Tibial artery (tissue), 4 donors: ENCODE measurements around the gene NUP62.

Source experiments
- DNase-seq, 2 donors: peaks; one replicate each; pipeline ENCODE4 v3.0.0-alpha.2; 2019
- H3K27ac ChIP-seq, 2 donors: fragments of 200-600 bp; sonication (generic) in 1 of 2; 1 replicate in 1 of 2; 2 replicates in 1 of 2; pipeline ENCODE4 v1.5.1; 2018 to 2019; ENCODE audit warnings: mild to moderate bottlenecking in 1 of 2
- H3K27me3 ChIP-seq, 2 donors: fragments of 200-600 bp; sonication (generic) in 1 of 2; one replicate each; pipeline versions ENCODE4 v1.5.1 to v1.6.0; 2016 to 2019
- H3K36me3 ChIP-seq, 3 donors: fragments of 200-600 bp; sonication (generic) in 2 of 3; one replicate each; pipeline ENCODE4 v1.5.1; 2016 to 2019; ENCODE audit warnings: mild to moderate bottlenecking in 2 of 3
- H3K4me1 ChIP-seq, 4 donors: fragments of 200-600 bp; sonication (generic) in 2 of 4; 1 replicate in 3 of 4; 2 replicates in 1 of 4; pipeline ENCODE4 v1.5.1; 2016 to 2019
- H3K4me3 ChIP-seq, 2 donors: fragments of 200-600 bp; sonication (generic) in 1 of 2; 1 replicate in 1 of 2; 2 replicates in 1 of 2; pipeline ENCODE4 v1.5.1; 2018 to 2019; ENCODE audit warnings: mild to moderate bottlenecking in 2 of 2
- H3K9me3 ChIP-seq, 3 donors: fragments of 200-600 bp; sonication (generic) in 1 of 3; one replicate each; pipeline ENCODE4 v1.5.1; 2016 to 2019
- CTCF ChIP-seq, 2 experiments: fragments of 200-600 bp in 1 of 2; fragments of 450-650 bp in 1 of 2; IDR thresholded peaks; one replicate each; pipeline ENCODE4 v1.5.1; 2017 to 2019; ENCODE audit warnings: antibody characterized with exemption in 2 of 2, mild to moderate bottlenecking in 1 of 2, moderate library complexity in 1 of 2
- intact Hi-C: fragments of 100-400 bp; cut with DNase I; formaldehyde crosslinking; loops from one replicate; pipeline ENCODE4 v1.15.0; 2023; ENCODE audit warnings: low total_unique reads

NUP62 gene

GRCh38 chr19:49952906-49953305, 23.6 kb upstream of the NUP62 start:
- Histone ChIP-seq H3K27me3 (peaks cover 0 to 29% of the 10 kb centered on the region in 2 donors), H3K27ac (no peak overlapping the region), H3K36me3 (no peaks in the 10 kb centered on the region), H3K9me3 (no peaks in the 10 kb centered on the region), H3K4me1 (peaks cover 0 to 30% (median 14%) of the 10 kb centered on the region in 4 donors), H3K4me3 (no peak overlapping the region)
- no peak for TF ChIP-seq CTCF (IDR thresholded peaks at IDR 0.05)
- intact Hi-C loops, result no loop called here
- peak in 1 of 2 donors; percentile 50 for DNase-seq

GRCh38 chr19:49952479-49952836, 23.2 kb upstream of the NUP62 start:
- intact Hi-C loops, result no loop called here
- no peak for DNase-seq

GRCh38 chr19:49951806-49952478, 22.6 kb upstream of the NUP62 start:
- intact Hi-C loops, result no loop called here
- Histone ChIP-seq H3K9me3 (no peaks in the 10 kb centered on the region), H3K36me3 (no peaks in the 10 kb centered on the region), H3K27me3 (peaks cover 0 to 30% of the 10 kb centered on the region in 2 donors), H3K4me3 (no peak overlapping the region), H3K27ac (no peak overlapping the region), H3K4me1 (peaks cover 0 to 30% (median 14%) of the 10 kb centered on the region in 4 donors)
- peak in 1 of 2 donors; percentile 27 for DNase-seq
- TF ChIP-seq CTCF (IDR thresholded peaks at IDR 0.05), result no peak

More at GRCh38 chr19:49952479-49952836, 23.2 kb upstream of the NUP62 start:
- H3K9me3 ChIP-seq, result no peaks in the 10 kb centered on the region
- no peak overlapping the region for H3K4me3 ChIP-seq
- peaks cover 0 to 30% (median 14%) of the 10 kb centered on the region in 4 donors for H3K4me1 ChIP-seq
- no peak overlapping the region for H3K27ac ChIP-seq
- no peaks in the 10 kb centered on the region for H3K36me3 ChIP-seq
- peaks cover 0 to 26% of the 10 kb centered on the region in 2 donors for H3K27me3 ChIP-seq
- no peak for TF ChIP-seq CTCF (IDR thresholded peaks at IDR 0.05)

GRCh38 chr19:49950956-49951526, 21.7 kb upstream of the NUP62 start:
- intact Hi-C loops, result no loop called here
- TF ChIP-seq CTCF (IDR thresholded peaks at IDR 0.05), result no peak
- no peaks in the 10 kb centered on the region for H3K36me3 ChIP-seq
- H3K27me3 ChIP-seq, result peaks cover 0 to 34% of the 10 kb centered on the region in 2 donors
- H3K4me1 ChIP-seq, result peaks cover 0 to 30% (median 14%) of the 10 kb centered on the region in 4 donors
- H3K9me3 ChIP-seq, result no peaks in the 10 kb centered on the region
- H3K27ac ChIP-seq, result no peak overlapping the region
- no peak overlapping the region for H3K4me3 ChIP-seq
- DNase-seq, result peak in 1 of 2 donors; percentile 47

GRCh38 chr19:49950590-49950948, 21.3 kb upstream of the NUP62 start:
- Histone ChIP-seq H3K27ac (no peak overlapping the region), H3K36me3 (no peaks in the 10 kb centered on the region), H3K4me1 (peaks cover 0 to 30% (median 14%) of the 10 kb centered on the region in 4 donors), H3K9me3 (no peaks in the 10 kb centered on the region), H3K4me3 (no peak overlapping the region), H3K27me3 (peaks cover 0 to 34% of the 10 kb centered on the region in 2 donors)
- TF ChIP-seq CTCF (IDR thresholded peaks at IDR 0.05), result no peak
- DNase-seq, result no peak
- intact Hi-C loops, result no loop called here
